Body of pancreas (tissue), 4 donors: Measurements from ENCODE around the gene RTN4IP1.

Experiments used
- CTCF ChIP-seq, 7 experiments: fragments of 450-650 bp in 4 of 7; fragments of 200-600 bp in 3 of 7; sonication (generic) in 3 of 7; IDR thresholded peaks; one replicate each; pipeline ENCODE4 v1.5.1; 2016 to 2019; ENCODE audit warnings: antibody characterized with exemption in 7 of 7
- POLR2A ChIP-seq, 3 donors: fragments of 450-650 bp; IDR thresholded peaks; one replicate each; pipeline ENCODE4 v1.6.1; 2016; ENCODE audit warnings: antibody characterized with exemption in 3 of 3, mild to moderate bottlenecking in 2 of 3

- TF ChIP-seq POLR2A (IDR thresholded peaks at IDR 0.05) (no peak), CTCF (IDR thresholded peaks at IDR 0.05) (peak in 6 of 7 experiments; percentile 14 to 49 (median 36))
Observed at GRCh38 chr6:106556368-106556960, 72.8 kb downstream of the RTN4IP1 start.
